ENCODE results near the gene METAP2.
A peak's percentile ranks its signal among the peaks of the same experiment; 100 is the strongest.

The METAP2 gene

DNA sequence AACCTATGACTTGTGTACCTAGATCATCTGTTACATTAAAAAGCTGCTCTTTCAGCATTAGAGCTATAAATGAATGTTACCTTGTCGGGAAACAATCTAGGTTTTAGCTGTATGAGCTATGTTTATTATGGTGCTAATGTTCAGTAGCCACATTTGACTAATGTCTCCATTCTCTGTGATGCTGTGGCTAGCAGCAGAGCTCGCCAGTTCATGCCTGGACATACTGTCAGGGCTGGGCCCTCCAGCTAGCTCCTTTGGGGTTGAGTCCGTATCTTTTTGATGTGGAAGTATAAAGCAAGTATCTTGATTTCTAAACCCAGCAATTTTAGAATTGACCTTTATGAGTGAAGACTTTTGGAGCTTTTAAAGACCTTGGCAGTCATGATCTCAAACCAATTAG is 41.2 kb downstream of the METAP2 start:
- Mint-ChIP-seq H3K4me1 (ENCODE audit: low read depth) (peaks cover 6% of the 10 kb centered on the region), H3K9me3 (ENCODE audit: low read depth) (no peaks in the 10 kb centered on the region), H3K27me3 (no peaks in the 10 kb centered on the region), H3K4me3 (no peak overlapping the region), H3K36me3 (peaks cover 11% of the 10 kb centered on the region), H3K27ac (peak overlapping the region; percentile 41)

GRCh38 chr12:95516757-95517156 is 42.8 kb downstream of the METAP2 start:
- H3K4me3 Mint-ChIP-seq, result no peak overlapping the region
- H3K36me3 Mint-ChIP-seq, result peaks cover 14% of the 10 kb centered on the region
- H3K27me3 Mint-ChIP-seq, result no peaks in the 10 kb centered on the region
- H3K9me3 Mint-ChIP-seq (ENCODE audit: low read depth), result no peaks in the 10 kb centered on the region
- H3K4me1 Mint-ChIP-seq (ENCODE audit: low read depth), result peaks cover 4% of the 10 kb centered on the region
- H3K27ac Mint-ChIP-seq, result peak overlapping the region; percentile 37

DNA sequence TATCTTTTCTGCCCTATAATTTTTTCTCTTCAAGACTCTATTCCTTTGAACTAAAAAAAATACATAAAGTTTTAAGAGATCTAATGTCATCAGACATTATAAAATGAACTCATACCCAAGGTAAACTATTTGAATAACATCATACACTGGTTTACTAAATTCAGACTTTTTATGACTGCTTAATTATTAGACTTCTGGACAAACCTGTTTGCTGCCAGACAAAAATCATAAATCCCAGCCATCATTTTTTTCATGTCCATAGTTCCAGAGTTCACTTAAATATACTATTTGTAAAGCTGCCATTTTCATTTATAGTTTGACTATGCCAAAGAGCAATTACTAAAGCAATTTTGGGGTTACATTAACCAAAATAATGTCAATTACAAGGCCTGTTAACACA is 43.3 kb downstream of the METAP2 start:
- H3K27ac Mint-ChIP-seq, result peak overlapping the region; percentile 34
- peaks cover 4% of the 10 kb centered on the region for H3K4me1 Mint-ChIP-seq (ENCODE audit: low read depth)
- H3K36me3 Mint-ChIP-seq, result peaks cover 14% of the 10 kb centered on the region
- no peaks in the 10 kb centered on the region for H3K9me3 Mint-ChIP-seq (ENCODE audit: low read depth)
- H3K4me3 Mint-ChIP-seq, result no peak overlapping the region
- no peaks in the 10 kb centered on the region for H3K27me3 Mint-ChIP-seq

DNA sequence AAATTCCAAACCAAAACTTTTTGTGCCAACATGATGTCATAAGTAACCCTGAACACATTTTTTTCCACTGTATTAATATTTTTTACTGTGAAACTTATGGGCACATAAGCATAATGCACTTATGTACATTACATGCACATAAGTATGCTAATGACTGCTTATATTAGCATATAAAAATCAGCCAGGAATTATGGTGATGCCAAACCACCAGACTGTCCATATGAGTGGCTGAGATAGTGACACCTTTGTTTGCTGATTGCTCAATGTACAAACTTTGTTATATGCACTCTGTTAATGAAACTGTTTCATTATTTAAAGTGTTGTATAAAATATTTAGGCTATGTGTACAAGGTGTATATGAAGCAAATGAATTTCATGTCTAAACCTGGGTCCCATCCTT is 45.0 kb downstream of the METAP2 start:
- Mint-ChIP-seq H3K36me3 (peaks cover 14% of the 10 kb centered on the region), H3K27me3 (no peaks in the 10 kb centered on the region), H3K27ac (no peak overlapping the region), H3K4me3 (no peak overlapping the region), H3K9me3 (ENCODE audit: low read depth) (no peaks in the 10 kb centered on the region), H3K4me1 (ENCODE audit: low read depth) (peaks cover 4% of the 10 kb centered on the region)

GRCh38 chr12:95520816-95521215 is 46.9 kb downstream of the METAP2 start:
- Mint-ChIP-seq H3K27ac (no peak overlapping the region), H3K36me3 (peaks cover 7% of the 10 kb centered on the region), H3K9me3 (ENCODE audit: low read depth) (no peaks in the 10 kb centered on the region), H3K27me3 (no peaks in the 10 kb centered on the region), H3K4me3 (no peak overlapping the region), H3K4me1 (ENCODE audit: low read depth) (peaks cover 4% of the 10 kb centered on the region)

GRCh38 chr12:95522692-95523091 is 48.7 kb downstream of the METAP2 start:
- Mint-ChIP-seq H3K4me3 (no peak overlapping the region), H3K27ac (no peak overlapping the region), H3K36me3 (peaks cover 2% of the 10 kb centered on the region), H3K9me3 (ENCODE audit: low read depth) (no peaks in the 10 kb centered on the region), H3K4me1 (ENCODE audit: low read depth) (no peaks in the 10 kb centered on the region), H3K27me3 (no peaks in the 10 kb centered on the region)

DNA sequence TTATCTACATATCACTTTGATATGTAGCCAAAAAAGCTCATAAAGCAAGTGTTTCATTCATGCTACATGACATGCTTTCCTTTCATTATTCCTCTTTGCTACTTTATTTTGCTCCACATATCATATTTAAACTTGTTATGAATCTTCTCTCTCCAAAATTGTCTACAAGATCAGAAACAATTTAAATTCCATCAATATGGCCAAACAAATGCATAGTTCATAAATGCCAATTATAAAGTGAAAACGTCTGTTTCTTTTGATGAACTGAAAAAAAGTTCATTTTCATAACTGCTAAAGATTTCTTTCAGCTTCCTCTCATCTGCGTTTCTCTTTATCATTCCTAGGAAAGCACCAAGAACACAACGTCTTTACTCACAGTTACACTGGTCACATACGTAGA is 54.5 kb downstream of the METAP2 start:
- Mint-ChIP-seq H3K36me3 (peaks cover 3% of the 10 kb centered on the region), H3K27me3 (no peaks in the 10 kb centered on the region), H3K27ac (no peak overlapping the region)

DNA sequence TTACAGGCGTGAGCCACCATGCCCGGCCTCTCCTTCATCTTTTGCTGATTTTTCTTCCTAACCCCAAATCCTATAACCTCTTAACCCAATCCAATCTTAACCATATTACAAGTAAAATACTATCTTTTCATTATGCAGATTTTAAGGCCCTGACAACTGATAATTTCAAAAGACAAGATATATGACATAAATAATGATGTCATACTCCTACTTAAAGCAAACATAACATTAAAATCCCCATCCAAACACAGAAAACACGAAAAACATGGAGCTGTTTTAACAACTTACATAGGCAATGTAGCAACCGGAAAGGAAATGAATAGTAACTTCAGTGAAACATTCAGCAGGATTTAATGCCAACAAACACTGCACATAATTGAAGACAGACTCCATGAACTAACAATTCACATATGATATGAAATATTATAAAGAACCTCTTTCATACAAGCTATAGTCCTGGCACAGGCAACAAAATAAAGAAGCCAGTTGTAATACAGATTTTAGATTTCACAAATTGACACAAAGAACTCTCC is 55.8 kb downstream of the METAP2 start:
- H3K27me3 Mint-ChIP-seq, result no peaks in the 10 kb centered on the region
- no peaks in the 10 kb centered on the region for H3K9me3 Mint-ChIP-seq (ENCODE audit: low read depth)
- no peak overlapping the region for H3K27ac Mint-ChIP-seq
- peaks cover 3% of the 10 kb centered on the region for H3K36me3 Mint-ChIP-seq
- H3K4me3 Mint-ChIP-seq, result no peak overlapping the region
- H3K4me1 Mint-ChIP-seq (ENCODE audit: low read depth), result peaks cover 15% of the 10 kb centered on the region

More for the DNA sequence above, 54.5 kb downstream of the METAP2 start:
- Mint-ChIP-seq H3K4me1 (ENCODE audit: low read depth) (peaks cover 13% of the 10 kb centered on the region), H3K4me3 (no peak overlapping the region), H3K9me3 (ENCODE audit: low read depth) (no peaks in the 10 kb centered on the region)

GRCh38 chr12:95532851-95533250 is 58.9 kb downstream of the METAP2 start:
- Mint-ChIP-seq H3K4me1 (ENCODE audit: low read depth) (peaks cover 15% of the 10 kb centered on the region), H3K27ac (no peak overlapping the region), H3K36me3 (peaks cover 3% of the 10 kb centered on the region), H3K9me3 (ENCODE audit: low read depth) (no peaks in the 10 kb centered on the region), H3K27me3 (no peaks in the 10 kb centered on the region), H3K4me3 (no peak overlapping the region)

GRCh38 chr12:95533985-95534384 is 60.0 kb downstream of the METAP2 start:
- Mint-ChIP-seq H3K36me3 (peaks cover 3% of the 10 kb centered on the region), H3K9me3 (ENCODE audit: low read depth) (no peaks in the 10 kb centered on the region), H3K4me3 (no peak overlapping the region), H3K27ac (no peak overlapping the region), H3K27me3 (no peaks in the 10 kb centered on the region), H3K4me1 (ENCODE audit: low read depth) (peaks cover 13% of the 10 kb centered on the region)

- H3K27ac Mint-ChIP-seq, result no peak overlapping the region
- peaks cover 4% of the 10 kb centered on the region for H3K4me1 Mint-ChIP-seq (ENCODE audit: low read depth)
- H3K36me3 Mint-ChIP-seq, result no peaks in the 10 kb centered on the region
- no peaks in the 10 kb centered on the region for H3K27me3 Mint-ChIP-seq
- H3K4me3 Mint-ChIP-seq, result no peak overlapping the region
- H3K9me3 Mint-ChIP-seq (ENCODE audit: low read depth), result no peaks in the 10 kb centered on the region
These were observed 64.1 kb downstream of the METAP2 start for GRCh38 chr12:95538006-95538405.

- Mint-ChIP-seq H3K4me3 (no peak overlapping the region), H3K4me1 (ENCODE audit: low read depth) (peaks cover 2% of the 10 kb centered on the region), H3K27ac (no peak overlapping the region), H3K9me3 (ENCODE audit: low read depth) (no peaks in the 10 kb centered on the region), H3K27me3 (no peaks in the 10 kb centered on the region), H3K36me3 (no peaks in the 10 kb centered on the region)
These were observed 64.7 kb downstream of the METAP2 start for GRCh38 chr12:95538656-95539055.

DNA sequence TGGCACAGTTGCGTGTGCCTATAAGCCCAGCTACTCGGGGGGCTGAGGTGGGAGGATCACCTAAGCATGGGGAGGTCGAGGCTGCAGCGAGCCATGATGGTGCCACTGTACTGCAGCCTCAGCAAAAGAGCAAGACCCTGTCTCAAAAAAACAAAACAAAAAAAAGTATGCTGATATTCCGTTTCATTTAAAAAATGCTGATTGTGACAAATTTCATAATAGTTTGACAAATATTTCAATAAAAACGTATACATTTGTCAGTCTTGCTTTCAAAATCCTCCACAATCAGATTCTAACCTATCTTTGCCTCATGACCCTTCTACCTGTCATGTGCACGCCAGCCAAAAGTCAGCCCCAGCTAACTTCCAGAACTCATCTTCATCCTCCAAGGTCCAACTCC is 67.5 kb downstream of the METAP2 start:
- Mint-ChIP-seq H3K4me3 (no peak overlapping the region), H3K4me1 (ENCODE audit: low read depth) (peaks cover 7% of the 10 kb centered on the region), H3K9me3 (ENCODE audit: low read depth) (no peaks in the 10 kb centered on the region), H3K36me3 (no peaks in the 10 kb centered on the region), H3K27ac (no peak overlapping the region), H3K27me3 (no peaks in the 10 kb centered on the region)

GRCh38 chr12:95543305-95543704 is 69.4 kb downstream of the METAP2 start:
- Mint-ChIP-seq H3K4me3 (no peak overlapping the region), H3K27ac (no peak overlapping the region), H3K4me1 (ENCODE audit: low read depth) (peaks cover 21% of the 10 kb centered on the region), H3K36me3 (no peaks in the 10 kb centered on the region), H3K27me3 (no peaks in the 10 kb centered on the region), H3K9me3 (ENCODE audit: low read depth) (no peaks in the 10 kb centered on the region)

- Mint-ChIP-seq H3K4me1 (ENCODE audit: low read depth) (peaks cover 27% of the 10 kb centered on the region), H3K27ac (no peak overlapping the region), H3K36me3 (peaks cover 6% of the 10 kb centered on the region), H3K27me3 (no peaks in the 10 kb centered on the region), H3K4me3 (no peak overlapping the region), H3K9me3 (ENCODE audit: low read depth) (peaks cover 4% of the 10 kb centered on the region)
These were observed 70.8 kb downstream of the METAP2 start for GRCh38 chr12:95544756-95545155.

DNA sequence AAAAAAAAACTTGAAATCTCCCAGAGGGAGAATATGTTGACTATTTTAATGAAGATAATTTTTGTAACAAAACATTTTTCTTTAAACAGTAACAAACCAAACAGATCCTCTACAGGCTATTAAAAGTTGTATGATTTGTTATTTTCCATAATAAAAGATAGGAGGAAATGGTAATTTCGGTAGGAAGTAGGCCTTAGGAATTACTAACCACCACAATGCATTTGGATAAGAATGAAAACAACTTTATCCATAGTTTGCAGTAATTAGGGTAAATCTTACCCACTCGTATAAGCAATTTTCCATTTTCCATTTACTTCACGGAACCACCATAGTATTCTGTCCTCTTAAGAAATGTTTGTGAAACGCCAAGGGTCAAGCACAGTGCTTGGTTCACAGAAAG is 71.4 kb downstream of the METAP2 start:
- H3K36me3 Mint-ChIP-seq, result peaks cover 6% of the 10 kb centered on the region
- no peak overlapping the region for H3K27ac Mint-ChIP-seq
- peaks cover 4% of the 10 kb centered on the region for H3K9me3 Mint-ChIP-seq (ENCODE audit: low read depth)
- no peak overlapping the region for H3K4me3 Mint-ChIP-seq
- H3K4me1 Mint-ChIP-seq (ENCODE audit: low read depth), result peaks cover 27% of the 10 kb centered on the region
- H3K27me3 Mint-ChIP-seq, result no peaks in the 10 kb centered on the region

Data from activated naive CD8-positive, alpha-beta T cell (primary cell).